Measurements from ENCODE around the gene CEP112. TPM values are rescaled to one million over a fixed set of nuclear protein-coding genes. Genes with fewer than 3 reads are reported as not detected.

Gene CEP112
- total and polyA plus RNA-seq, 2 experiments from 2014 or later, result 4.0 to 4.3 TPM

GRCh38 chr17:65666876-65667321, 525.0 kb downstream of the CEP112 start (continued):
- no peak for TF ChIP-seq CREB1 (CRISPR knock-in tag; IDR thresholded peaks at IDR 0.05; ENCODE audit: low read depth)
- no peak for TF ChIP-seq EZH2 (IDR thresholded peaks at IDR 0.05; ENCODE audit: low read depth, unreplicated experiment)
- no peak for TF ChIP-seq CTCF (conservative IDR thresholded peaks at IDR 0.05; ENCODE audit: low read depth in 2 of 2)

DNA sequence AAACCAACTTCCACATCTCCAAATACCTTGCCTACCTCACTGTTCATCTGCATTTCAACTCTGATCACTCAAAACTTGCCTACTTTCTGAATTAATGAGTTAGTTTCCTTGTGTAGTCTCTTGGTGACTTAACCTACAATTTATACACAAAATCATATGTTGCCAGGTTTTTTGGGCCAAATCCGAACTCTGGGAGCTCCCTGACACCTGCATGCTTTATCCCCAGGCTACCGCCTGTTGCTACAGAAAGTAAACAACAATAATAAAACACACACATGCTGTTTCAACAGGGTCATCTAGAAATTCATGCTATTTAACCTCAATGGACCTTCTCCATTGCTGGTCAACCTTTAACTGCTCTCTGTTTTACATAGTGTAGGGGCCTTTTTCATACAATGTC, 526.0 kb downstream of the CEP112 start:
- no peak overlapping the region for H3K4me2 ChIP-seq
- H3K4me1 Mint-ChIP-seq, result peaks cover 11% of the 10 kb centered on the region
- TF ChIP-seq, protein P1, sequence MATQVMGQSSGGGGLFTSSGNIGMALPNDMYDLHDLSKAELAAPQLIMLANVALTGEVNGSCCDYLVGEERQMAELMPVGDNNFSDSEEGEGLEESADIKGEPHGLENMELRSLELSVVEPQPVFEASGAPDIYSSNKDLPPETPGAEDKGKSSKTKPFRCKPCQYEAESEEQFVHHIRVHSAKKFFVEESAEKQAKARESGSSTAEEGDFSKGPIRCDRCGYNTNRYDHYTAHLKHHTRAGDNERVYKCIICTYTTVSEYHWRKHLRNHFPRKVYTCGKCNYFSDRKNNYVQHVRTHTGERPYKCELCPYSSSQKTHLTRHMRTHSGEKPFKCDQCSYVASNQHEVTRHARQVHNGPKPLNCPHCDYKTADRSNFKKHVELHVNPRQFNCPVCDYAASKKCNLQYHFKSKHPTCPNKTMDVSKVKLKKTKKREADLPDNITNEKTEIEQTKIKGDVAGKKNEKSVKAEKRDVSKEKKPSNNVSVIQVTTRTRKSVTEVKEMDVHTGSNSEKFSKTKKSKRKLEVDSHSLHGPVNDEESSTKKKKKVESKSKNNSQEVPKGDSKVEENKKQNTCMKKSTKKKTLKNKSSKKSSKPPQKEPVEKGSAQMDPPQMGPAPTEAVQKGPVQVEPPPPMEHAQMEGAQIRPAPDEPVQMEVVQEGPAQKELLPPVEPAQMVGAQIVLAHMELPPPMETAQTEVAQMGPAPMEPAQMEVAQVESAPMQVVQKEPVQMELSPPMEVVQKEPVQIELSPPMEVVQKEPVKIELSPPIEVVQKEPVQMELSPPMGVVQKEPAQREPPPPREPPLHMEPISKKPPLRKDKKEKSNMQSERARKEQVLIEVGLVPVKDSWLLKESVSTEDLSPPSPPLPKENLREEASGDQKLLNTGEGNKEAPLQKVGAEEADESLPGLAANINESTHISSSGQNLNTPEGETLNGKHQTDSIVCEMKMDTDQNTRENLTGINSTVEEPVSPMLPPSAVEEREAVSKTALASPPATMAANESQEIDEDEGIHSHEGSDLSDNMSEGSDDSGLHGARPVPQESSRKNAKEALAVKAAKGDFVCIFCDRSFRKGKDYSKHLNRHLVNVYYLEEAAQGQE (IDR thresholded peaks at IDR 0.05; ENCODE audit: unreplicated experiment), result no peak
- no peak for TF ChIP-seq ZNF114 (CRISPR knock-in tag; IDR thresholded peaks at IDR 0.05)
- no peak for TF ChIP-seq CREB1 (CRISPR knock-in tag; IDR thresholded peaks at IDR 0.05; ENCODE audit: low read depth)
- no peak for TF ChIP-seq STAT1 (IDR thresholded peaks at IDR 0.05; ENCODE audit: unreplicated experiment)
- TF ChIP-seq, protein P2, sequence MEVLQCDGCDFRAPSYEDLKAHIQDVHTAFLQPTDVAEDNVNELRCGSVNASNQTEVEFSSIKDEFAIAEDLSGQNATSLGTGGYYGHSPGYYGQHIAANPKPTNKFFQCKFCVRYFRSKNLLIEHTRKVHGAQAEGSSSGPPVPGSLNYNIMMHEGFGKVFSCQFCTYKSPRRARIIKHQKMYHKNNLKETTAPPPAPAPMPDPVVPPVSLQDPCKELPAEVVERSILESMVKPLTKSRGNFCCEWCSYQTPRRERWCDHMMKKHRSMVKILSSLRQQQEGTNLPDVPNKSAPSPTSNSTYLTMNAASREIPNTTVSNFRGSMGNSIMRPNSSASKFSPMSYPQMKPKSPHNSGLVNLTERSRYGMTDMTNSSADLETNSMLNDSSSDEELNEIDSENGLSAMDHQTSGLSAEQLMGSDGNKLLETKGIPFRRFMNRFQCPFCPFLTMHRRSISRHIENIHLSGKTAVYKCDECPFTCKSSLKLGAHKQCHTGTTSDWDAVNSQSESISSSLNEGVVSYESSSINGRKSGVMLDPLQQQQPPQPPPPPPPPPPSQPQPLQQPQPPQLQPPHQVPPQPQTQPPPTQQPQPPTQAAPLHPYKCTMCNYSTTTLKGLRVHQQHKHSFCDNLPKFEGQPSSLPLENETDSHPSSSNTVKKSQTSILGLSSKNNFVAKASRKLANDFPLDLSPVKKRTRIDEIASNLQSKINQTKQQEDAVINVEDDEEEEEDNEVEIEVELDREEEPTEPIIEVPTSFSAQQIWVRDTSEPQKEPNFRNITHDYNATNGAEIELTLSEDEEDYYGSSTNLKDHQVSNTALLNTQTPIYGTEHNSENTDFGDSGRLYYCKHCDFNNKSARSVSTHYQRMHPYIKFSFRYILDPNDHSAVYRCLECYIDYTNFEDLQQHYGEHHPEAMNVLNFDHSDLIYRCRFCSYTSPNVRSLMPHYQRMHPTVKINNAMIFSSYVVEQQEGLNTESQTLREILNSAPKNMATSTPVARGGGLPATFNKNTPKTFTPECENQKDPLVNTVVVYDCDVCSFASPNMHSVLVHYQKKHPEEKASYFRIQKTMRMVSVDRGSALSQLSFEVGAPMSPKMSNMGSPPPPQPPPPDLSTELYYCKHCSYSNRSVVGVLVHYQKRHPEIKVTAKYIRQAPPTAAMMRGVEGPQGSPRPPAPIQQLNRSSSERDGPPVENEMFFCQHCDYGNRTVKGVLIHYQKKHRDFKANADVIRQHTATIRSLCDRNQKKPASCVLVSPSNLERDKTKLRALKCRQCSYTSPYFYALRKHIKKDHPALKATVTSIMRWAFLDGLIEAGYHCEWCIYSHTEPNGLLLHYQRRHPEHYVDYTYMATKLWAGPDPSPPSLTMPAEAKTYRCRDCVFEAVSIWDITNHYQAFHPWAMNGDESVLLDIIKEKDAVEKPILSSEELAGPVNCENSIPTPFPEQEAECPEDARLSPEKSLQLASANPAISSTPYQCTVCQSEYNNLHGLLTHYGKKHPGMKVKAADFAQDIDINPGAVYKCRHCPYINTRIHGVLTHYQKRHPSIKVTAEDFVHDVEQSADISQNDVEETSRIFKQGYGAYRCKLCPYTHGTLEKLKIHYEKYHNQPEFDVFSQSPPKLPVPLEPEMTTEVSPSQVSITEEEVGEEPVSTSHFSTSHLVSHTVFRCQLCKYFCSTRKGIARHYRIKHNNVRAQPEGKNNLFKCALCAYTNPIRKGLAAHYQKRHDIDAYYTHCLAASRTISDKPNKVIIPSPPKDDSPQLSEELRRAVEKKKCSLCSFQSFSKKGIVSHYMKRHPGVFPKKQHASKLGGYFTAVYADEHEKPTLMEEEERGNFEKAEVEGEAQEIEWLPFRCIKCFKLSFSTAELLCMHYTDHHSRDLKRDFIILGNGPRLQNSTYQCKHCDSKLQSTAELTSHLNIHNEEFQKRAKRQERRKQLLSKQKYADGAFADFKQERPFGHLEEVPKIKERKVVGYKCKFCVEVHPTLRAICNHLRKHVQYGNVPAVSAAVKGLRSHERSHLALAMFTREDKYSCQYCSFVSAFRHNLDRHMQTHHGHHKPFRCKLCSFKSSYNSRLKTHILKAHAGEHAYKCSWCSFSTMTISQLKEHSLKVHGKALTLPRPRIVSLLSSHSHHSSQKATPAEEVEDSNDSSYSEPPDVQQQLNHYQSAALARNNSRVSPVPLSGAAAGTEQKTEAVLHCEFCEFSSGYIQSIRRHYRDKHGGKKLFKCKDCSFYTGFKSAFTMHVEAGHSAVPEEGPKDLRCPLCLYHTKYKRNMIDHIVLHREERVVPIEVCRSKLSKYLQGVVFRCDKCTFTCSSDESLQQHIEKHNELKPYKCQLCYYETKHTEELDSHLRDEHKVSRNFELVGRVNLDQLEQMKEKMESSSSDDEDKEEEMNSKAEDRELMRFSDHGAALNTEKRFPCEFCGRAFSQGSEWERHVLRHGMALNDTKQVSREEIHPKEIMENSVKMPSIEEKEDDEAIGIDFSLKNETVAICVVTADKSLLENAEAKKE (CRISPR knock-in tag; IDR thresholded peaks at IDR 0.05), result no peak
- TF ChIP-seq CTCF (conservative IDR thresholded peaks at IDR 0.05; ENCODE audit: low read depth in 2 of 2), result no peak
- TF ChIP-seq EZH2phosphoT487 (IDR thresholded peaks at IDR 0.05; ENCODE audit: unreplicated experiment), result no peak
- TF ChIP-seq NANOG (IDR thresholded peaks at IDR 0.05; ENCODE audit: borderline replicate concordance), result no peak
- TF ChIP-seq POLR2AphosphoS5 (IDR thresholded peaks at IDR 0.05; ENCODE audit: low read depth), result no peak
- no peak for TF ChIP-seq ZNF331 (CRISPR knock-in tag; IDR thresholded peaks at IDR 0.05; ENCODE audit: low read depth)
- TF ChIP-seq JUNB (IDR thresholded peaks at IDR 0.05; ENCODE audit: unreplicated experiment), result no peak

More for the DNA sequence above, 526.0 kb downstream of the CEP112 start:
- Mint-ChIP-seq H3K27me3 (ENCODE audit: insufficient read depth, low read depth, poor library complexity) (no peaks in the 10 kb centered on the region), H3K36me3 (ENCODE audit: low read depth) (no peaks in the 10 kb centered on the region), H3K4me3 (no peak overlapping the region), H3K9me3 (no peaks in the 10 kb centered on the region; the same call in 2 of the 3 replicates), H3K27ac (no peak overlapping the region)
- Histone ChIP-seq H3K4me1 (ENCODE audit: insufficient read depth) (peaks cover 10% of the 10 kb centered on the region; the same call in 1 of the 2 replicates), H2AFZ (no peak overlapping the region), H3K4me3 (no peak overlapping the region), H3K36me3 (ENCODE audit: insufficient read depth) (no peaks in the 10 kb centered on the region), H3K27ac (ENCODE audit: low read depth) (no peak overlapping the region), H4K20me1 (replicated peaks; ENCODE audit: insufficient read depth) (no peaks in the 10 kb centered on the region), H3K79me2 (replicated peaks; ENCODE audit: insufficient read depth) (no peaks in the 10 kb centered on the region), H3K27me3 (ENCODE audit: insufficient read depth) (no peaks in the 10 kb centered on the region), H3K9me2 (ENCODE audit: insufficient read depth) (0 out of 2 replicates have a peak, but pooled peaks cover 3% of the 10 kb centered on the region), H3F3A (replicated peaks; ENCODE audit: low read depth) (no peaks in the 10 kb centered on the region)
- ATAC-seq (no peak), DNase-seq (ENCODE audit: low spot score) (no peak)
